ENCODE measurements around the gene CXCL10.

CXCL10 gene

DNA sequence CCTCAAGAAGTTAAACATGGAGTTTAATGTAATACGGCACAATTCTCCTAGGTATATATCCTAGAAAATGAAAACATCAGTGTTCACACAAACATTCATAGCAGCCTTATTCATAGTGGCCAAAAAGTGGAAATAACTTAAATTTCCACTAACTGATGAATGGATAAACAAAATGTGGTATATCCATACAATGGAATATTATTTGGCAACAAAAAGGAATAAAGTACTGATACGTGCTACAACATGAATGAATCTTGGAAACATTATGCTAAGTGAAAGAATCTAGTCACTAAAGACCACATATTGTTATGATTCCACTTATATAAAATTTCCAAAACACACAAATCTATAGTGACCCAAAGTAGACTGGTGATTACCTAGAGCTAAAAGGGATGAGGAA is 47.1 kb downstream of the CXCL10 start:
- no peaks in the 10 kb centered on the region for H3K27me3 ChIP-seq (ENCODE audit: insufficient read depth, low read depth, severe bottlenecking)
- no peak overlapping the region for H3K4me3 ChIP-seq (ENCODE audit: low read depth, low read length)
- no peaks in the 10 kb centered on the region for H3K9me3 ChIP-seq (ENCODE audit: severe bottlenecking)
- H3K27ac ChIP-seq = no peak overlapping the region
- H3K36me3 ChIP-seq = peaks cover 57% of the 10 kb centered on the region
- TF ChIP-seq, protein P1, sequence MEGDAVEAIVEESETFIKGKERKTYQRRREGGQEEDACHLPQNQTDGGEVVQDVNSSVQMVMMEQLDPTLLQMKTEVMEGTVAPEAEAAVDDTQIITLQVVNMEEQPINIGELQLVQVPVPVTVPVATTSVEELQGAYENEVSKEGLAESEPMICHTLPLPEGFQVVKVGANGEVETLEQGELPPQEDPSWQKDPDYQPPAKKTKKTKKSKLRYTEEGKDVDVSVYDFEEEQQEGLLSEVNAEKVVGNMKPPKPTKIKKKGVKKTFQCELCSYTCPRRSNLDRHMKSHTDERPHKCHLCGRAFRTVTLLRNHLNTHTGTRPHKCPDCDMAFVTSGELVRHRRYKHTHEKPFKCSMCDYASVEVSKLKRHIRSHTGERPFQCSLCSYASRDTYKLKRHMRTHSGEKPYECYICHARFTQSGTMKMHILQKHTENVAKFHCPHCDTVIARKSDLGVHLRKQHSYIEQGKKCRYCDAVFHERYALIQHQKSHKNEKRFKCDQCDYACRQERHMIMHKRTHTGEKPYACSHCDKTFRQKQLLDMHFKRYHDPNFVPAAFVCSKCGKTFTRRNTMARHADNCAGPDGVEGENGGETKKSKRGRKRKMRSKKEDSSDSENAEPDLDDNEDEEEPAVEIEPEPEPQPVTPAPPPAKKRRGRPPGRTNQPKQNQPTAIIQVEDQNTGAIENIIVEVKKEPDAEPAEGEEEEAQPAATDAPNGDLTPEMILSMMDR (IDR thresholded peaks at IDR 0.05; ENCODE audit: low read depth, low read length) = no peak
- no peak for DNase-seq

DNA sequence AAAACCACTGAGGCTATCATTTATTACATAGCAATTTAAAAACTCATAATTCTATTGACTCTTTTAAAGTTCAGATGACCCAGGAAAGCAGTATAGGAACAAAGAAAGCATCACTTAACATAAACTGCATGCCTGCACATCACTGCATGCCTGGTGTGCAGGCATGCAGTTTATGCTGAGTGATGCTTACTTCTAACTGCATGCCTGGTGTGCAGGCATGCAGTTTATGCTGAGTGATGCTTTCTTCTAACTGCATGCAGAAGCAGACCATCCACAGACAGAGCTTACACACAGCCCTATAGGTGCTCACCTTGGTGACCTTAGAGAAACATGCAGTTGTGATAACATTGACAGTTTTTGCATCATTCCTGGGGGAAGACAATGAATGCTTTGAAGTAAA is 49.5 kb downstream of the CXCL10 start:
- Histone ChIP-seq H3K36me3 (peaks cover 63% of the 10 kb centered on the region), H3K9me3 (ENCODE audit: severe bottlenecking) (no peaks in the 10 kb centered on the region), H3K27me3 (ENCODE audit: insufficient read depth, low read depth, severe bottlenecking) (no peaks in the 10 kb centered on the region), H3K4me3 (ENCODE audit: low read depth, low read length) (no peak overlapping the region), H3K27ac (no peak overlapping the region)
- TF ChIP-seq, protein P1 (IDR thresholded peaks at IDR 0.05; ENCODE audit: low read depth, low read length) = no peak
- no peak for DNase-seq
